ENCODE data around the gene RBBP8NL. TPM values are rescaled to one million over a fixed set of nuclear protein-coding genes. Genes with fewer than 3 reads are reported as not detected.

RBBP8NL gene
- total RNA-seq, 2 experiments from 2014 or later, result not detected

DNA sequence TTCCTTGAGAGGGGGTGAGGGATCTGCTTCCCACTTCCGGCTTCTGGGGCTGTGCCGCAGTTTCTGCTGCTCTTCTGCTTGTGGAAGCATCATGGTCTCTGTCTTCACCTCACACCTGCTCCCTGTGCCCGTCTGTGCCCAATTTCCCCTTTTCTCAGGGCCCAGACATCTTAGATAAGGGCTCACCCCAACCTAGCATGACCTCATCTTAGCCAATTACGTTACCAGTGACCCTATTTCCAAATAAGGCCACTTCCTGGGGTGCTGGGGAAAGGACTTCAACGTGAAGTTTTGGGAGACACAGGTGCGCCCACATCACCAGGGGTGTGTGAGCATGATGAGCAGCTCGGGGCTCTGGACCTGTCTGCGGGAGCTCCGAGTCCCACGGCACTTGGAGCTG lies 20.7 kb upstream of the RBBP8NL start:
- no peak overlapping the region for H3K27ac Mint-ChIP-seq
- ChIA-PET CTCF (no interaction called here), POLR2A (no interaction called here)
- H3K27me3 Mint-ChIP-seq, result peaks cover 4% of the 10 kb centered on the region
- intact Hi-C loops (cut with DNase I, micrococcal nuclease), result no loop called here
- H3K4me1 Mint-ChIP-seq, result no peaks in the 10 kb centered on the region
- no peaks in the 10 kb centered on the region for H3K36me3 Mint-ChIP-seq (ENCODE audit: low read depth)
- DNase-seq, result no peak
- no peak overlapping the region for H3K4me3 Mint-ChIP-seq
- no peaks in the 10 kb centered on the region for H3K9me3 Mint-ChIP-seq (ENCODE audit: low read depth)
- ATAC-seq, result no peak

DNA sequence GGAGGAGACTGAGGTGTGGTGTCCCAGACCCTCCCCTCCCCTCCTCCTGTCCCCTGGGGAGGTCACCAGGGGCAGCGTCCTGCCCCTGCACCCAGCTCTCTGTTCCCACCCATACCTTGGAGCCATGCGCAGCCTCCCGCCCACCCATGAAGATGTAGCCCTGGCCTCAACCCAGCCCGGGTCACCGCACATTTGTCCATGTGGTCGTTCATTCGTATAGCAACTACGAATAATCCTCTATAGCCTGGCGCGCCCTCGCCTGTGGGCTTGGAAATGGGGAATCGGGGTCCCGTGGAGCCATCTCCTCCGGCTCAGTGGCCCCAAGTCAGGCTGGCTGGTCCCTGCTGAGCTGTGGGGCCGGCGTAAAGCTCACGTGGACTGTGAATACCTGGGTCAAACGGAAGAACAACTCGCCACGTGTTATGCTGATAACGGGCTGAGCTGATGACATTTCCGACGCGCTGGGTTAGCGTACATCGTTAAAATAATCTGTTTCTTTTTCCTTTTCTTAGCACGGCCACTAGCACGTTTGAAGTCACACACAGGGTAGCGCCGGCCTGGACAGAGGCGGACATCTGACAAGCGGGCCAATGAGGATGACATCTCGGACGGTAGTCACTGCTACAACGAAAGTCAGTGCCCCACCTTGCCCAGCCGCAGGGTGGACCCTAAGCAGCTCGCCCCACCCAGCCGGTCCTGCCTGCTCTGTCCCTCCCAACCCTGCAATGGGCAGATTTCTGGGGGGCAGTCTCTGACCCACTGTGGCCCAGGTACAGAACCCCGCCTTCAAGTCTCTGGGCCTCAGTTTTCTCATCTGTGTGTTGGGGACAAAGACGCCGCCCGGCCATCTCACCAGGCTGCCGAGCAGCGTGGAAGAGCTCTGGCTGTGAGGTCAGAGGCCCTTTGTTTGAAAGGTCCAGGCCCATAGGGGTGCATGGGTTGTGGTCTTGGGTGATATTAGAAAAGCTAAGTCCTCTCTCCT lies 19.8 kb upstream of the RBBP8NL start:
- Mint-ChIP-seq H3K27me3 (peaks cover 6% of the 10 kb centered on the region), H3K4me3 (no peak overlapping the region), H3K9me3 (ENCODE audit: low read depth) (no peaks in the 10 kb centered on the region), H3K36me3 (ENCODE audit: low read depth) (no peaks in the 10 kb centered on the region), H3K27ac (no peak overlapping the region), H3K4me1 (no peaks in the 10 kb centered on the region)
- DNase-seq (no peak), ATAC-seq (no peak)
- ChIA-PET POLR2A (no interaction called here), CTCF (no interaction called here)
- intact Hi-C loops (cut with DNase I, micrococcal nuclease), result no loop called here

DNA sequence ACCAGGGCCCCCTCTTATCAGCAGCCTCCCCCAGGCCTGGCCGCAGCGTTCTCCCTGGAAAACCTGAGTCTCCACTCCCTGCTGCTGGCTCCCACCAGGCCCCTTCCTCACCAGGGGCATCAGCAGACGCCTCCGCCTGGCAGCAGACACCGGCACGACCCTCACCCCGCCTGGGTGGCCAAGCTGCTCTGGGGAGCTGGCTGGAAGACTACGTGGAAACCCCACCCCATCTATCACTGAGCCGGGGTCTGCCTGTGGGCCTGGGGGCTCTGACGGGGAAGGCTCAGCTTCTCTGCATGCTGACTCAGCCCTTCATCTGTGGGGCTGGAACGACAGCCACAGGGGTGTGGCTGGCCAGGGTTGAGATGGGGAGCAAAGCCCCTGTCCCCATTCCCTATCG lies 19.1 kb upstream of the RBBP8NL start:
- Mint-ChIP-seq H3K27ac (no peak overlapping the region), H3K4me3 (no peak overlapping the region), H3K36me3 (ENCODE audit: low read depth) (no peaks in the 10 kb centered on the region), H3K4me1 (no peaks in the 10 kb centered on the region), H3K27me3 (peaks cover 6% of the 10 kb centered on the region), H3K9me3 (ENCODE audit: low read depth) (no peaks in the 10 kb centered on the region)
- ATAC-seq (no peak), DNase-seq (no peak)
- ChIA-PET CTCF (no interaction called here), POLR2A (no interaction called here)
- intact Hi-C loops (cut with DNase I, micrococcal nuclease), result no loop called here

DNA sequence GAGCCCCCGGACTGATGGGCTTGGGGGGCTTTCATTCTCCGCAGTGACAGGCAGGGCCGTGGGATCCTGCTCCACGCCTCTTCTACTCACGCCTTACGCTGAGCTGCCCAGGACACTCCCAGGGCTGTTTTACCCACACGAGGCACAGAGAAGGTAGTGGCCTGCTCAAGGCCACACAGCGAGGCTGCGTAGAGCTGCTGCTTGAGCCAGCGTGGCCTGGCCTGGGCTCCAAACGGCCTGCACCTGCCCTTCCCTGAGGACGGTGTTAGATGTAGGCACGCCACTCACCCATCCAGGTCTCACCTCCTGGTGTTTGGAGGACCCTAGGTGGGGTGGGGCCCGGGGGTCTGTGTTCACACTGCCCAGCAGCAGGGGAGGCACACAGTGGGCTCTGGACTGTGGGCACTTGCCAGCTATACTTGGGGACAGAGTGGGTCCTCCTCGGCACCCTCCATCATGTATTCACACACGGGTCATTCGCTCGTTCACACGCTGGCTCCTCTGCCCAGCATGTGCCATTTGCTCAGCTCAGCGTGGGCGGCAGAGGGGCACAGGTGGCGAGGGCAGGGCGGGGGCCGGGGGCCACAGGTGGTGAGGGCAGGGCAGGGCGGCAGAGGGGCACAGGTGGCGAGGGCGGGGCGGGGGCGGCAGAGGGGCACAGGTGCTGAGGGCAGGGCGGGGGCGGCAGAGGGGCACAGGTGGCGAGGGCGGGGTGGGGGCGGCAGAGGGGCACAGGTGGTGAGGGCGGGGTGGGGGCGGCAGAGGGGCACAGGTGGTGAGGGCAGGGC lies 18.4 kb upstream of the RBBP8NL start:
- H3K27ac Mint-ChIP-seq, result no peak overlapping the region
- intact Hi-C loops (cut with DNase I, micrococcal nuclease), result no loop called here
- no peaks in the 10 kb centered on the region for H3K36me3 Mint-ChIP-seq (ENCODE audit: low read depth)
- POLR2A ChIA-PET, result interaction anchor here (0.6 kb wide), 1 partner anchor 1164 kb away, joined by 5 read pairs; no protein-coding TSS in a partner anchor
- DNase-seq (no peak), ATAC-seq (no peak)
- H3K4me3 Mint-ChIP-seq, result no peak overlapping the region
- no peaks in the 10 kb centered on the region for H3K9me3 Mint-ChIP-seq (ENCODE audit: low read depth)
- H3K27me3 Mint-ChIP-seq, result peaks cover 6% of the 10 kb centered on the region
- H3K4me1 Mint-ChIP-seq, result no peaks in the 10 kb centered on the region
- CTCF ChIA-PET, result no interaction called here

- H3K9me3 Mint-ChIP-seq (ENCODE audit: low read depth), result no peaks in the 10 kb centered on the region
- intact Hi-C loops (cut with DNase I, micrococcal nuclease), result no loop called here
- H3K36me3 Mint-ChIP-seq (ENCODE audit: low read depth), result no peaks in the 10 kb centered on the region
- peaks cover 8% of the 10 kb centered on the region for H3K27me3 Mint-ChIP-seq
- DNase-seq, result no peak
- no peaks in the 10 kb centered on the region for H3K4me1 Mint-ChIP-seq
- H3K27ac Mint-ChIP-seq, result no peak overlapping the region
- POLR2A ChIA-PET, result no interaction called here
- no peak for ATAC-seq
- CTCF ChIA-PET, result interaction anchor here (0.7 to 0.8 kb wide), 2 partner anchors 76 to 555 kb away, joined by 3 to 4 read pairs; no protein-coding TSS in a partner anchor
- no peak overlapping the region for H3K4me3 Mint-ChIP-seq
Measured at GRCh38 chr20:62444286-62444685, 16.9 kb upstream of the RBBP8NL start.

DNA sequence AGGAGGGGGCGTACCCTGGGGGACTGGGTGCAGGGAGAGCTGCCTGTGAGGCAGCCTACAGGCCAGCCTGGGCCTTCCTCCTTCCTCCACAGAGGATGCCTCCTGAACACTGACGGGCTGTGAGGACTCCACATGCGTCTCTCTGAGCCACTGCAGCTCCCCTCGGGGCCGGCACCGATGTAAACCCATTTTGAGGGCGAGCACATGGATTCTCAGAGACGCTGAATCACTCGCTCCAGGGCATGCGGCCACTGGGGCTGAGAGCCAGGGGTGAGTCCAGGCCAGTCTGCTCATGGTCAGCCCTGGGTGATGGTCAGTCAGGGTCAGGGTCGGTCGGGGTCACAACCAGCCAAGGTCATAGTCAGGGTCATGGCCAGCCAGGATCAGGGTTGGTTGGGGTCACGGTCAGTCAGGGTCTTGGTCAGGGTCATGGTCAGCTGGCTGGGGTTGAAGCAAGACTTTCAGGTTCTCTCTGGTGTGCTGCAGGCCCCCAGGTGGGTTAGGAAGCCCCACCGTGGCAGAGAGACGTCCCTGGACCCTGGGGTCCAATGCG lies 14.7 kb upstream of the RBBP8NL start:
- no peak overlapping the region for H3K27ac Mint-ChIP-seq
- POLR2A ChIA-PET, result no interaction called here

GRCh38 chr20:62439218-62439617 lies 11.9 kb upstream of the RBBP8NL start:
- Mint-ChIP-seq H3K9me3 (ENCODE audit: low read depth) (no peaks in the 10 kb centered on the region), H3K36me3 (ENCODE audit: low read depth) (no peaks in the 10 kb centered on the region), H3K27ac (no peak overlapping the region), H3K27me3 (peaks cover 10% of the 10 kb centered on the region), H3K4me1 (no peaks in the 10 kb centered on the region), H3K4me3 (no peak overlapping the region)
- POLR2A ChIA-PET, result no interaction called here
- intact Hi-C loops (cut with DNase I, micrococcal nuclease), result no loop called here
- ATAC-seq, result no peak
- CTCF ChIA-PET, result no interaction called here
- no peak for DNase-seq

More for the DNA sequence above, 14.7 kb upstream of the RBBP8NL start:
- Mint-ChIP-seq H3K36me3 (ENCODE audit: low read depth) (no peaks in the 10 kb centered on the region), H3K4me3 (no peak overlapping the region), H3K27me3 (peaks cover 5% of the 10 kb centered on the region), H3K4me1 (no peaks in the 10 kb centered on the region), H3K9me3 (ENCODE audit: low read depth) (no peaks in the 10 kb centered on the region)
- no peak for DNase-seq
- CTCF ChIA-PET, result no interaction called here
- no peak for ATAC-seq
- intact Hi-C loops (cut with DNase I, micrococcal nuclease), result no loop called here

- ChIA-PET CTCF (no interaction called here), POLR2A (no interaction called here)
- Mint-ChIP-seq H3K27me3 (peaks cover 13% of the 10 kb centered on the region), H3K27ac (no peak overlapping the region), H3K4me1 (no peaks in the 10 kb centered on the region), H3K9me3 (ENCODE audit: low read depth) (no peaks in the 10 kb centered on the region), H3K4me3 (no peak overlapping the region), H3K36me3 (ENCODE audit: low read depth) (no peaks in the 10 kb centered on the region)
- ATAC-seq (no peak), DNase-seq (no peak)
- intact Hi-C loops (cut with DNase I, micrococcal nuclease), result no loop called here
Measured at GRCh38 chr20:62437927-62438326, 10.6 kb upstream of the RBBP8NL start.

DNA sequence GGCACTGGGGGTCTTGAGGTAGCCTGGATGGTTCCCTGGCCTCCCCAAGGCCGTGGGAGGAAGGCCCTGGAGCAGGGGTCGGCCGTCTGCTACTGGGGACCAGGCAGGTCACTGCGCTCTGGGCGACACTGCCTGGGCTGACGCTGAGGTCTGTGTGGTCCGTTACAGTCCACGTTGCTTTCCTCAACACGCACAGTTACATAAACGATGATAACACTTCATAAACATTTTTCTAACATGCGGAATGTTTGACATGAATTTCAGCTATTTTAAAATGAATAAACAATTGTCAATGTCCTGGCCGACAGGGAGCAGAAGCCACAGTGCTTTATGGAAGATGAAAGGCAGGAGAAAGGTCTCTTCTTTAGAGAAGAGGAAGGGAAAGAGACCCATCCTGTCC lies 10.2 kb upstream of the RBBP8NL start:
- DNase-seq (no peak), ATAC-seq (no peak)
- Mint-ChIP-seq H3K36me3 (ENCODE audit: low read depth) (no peaks in the 10 kb centered on the region), H3K4me1 (no peaks in the 10 kb centered on the region), H3K27ac (no peak overlapping the region), H3K4me3 (no peak overlapping the region), H3K9me3 (ENCODE audit: low read depth) (no peaks in the 10 kb centered on the region), H3K27me3 (peaks cover 11% of the 10 kb centered on the region)
- ChIA-PET CTCF (no interaction called here), POLR2A (no interaction called here)
- intact Hi-C loops (cut with DNase I, micrococcal nuclease), result no loop called here

DNA sequence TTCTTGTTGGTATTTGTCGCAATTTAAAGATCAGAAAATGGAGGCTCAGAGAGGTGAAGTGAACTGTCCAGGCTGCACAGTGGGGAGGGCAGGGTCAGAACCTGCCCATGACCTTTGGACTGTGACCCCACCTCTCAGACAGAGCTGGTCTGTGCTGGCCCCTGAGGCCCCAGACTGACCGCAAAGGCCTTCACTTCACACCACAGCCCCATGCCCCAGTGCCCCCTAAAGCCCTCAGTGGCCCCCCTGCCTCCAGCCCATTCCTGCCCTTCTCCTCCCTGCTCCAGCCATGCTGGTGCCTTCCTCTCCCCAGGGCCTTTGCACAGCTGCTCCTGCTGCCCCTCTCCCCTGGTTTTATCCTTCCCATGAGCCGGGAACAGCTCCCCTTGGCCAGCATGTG lies 9.4 kb upstream of the RBBP8NL start:
- intact Hi-C loops (cut with DNase I, micrococcal nuclease), result no loop called here
- no peaks in the 10 kb centered on the region for H3K36me3 Mint-ChIP-seq (ENCODE audit: low read depth)
- POLR2A ChIA-PET, result no interaction called here
- H3K27me3 Mint-ChIP-seq, result peaks cover 11% of the 10 kb centered on the region
- CTCF ChIA-PET, result no interaction called here
- H3K4me3 Mint-ChIP-seq, result no peak overlapping the region
- no peaks in the 10 kb centered on the region for H3K4me1 Mint-ChIP-seq
- no peak for ATAC-seq
- H3K27ac Mint-ChIP-seq, result no peak overlapping the region
- no peaks in the 10 kb centered on the region for H3K9me3 Mint-ChIP-seq (ENCODE audit: low read depth)
- no peak for DNase-seq

GRCh38 chr20:62433658-62434497 lies 6.5 kb upstream of the RBBP8NL start:
- CTCF ChIA-PET, result no interaction called here
- Mint-ChIP-seq H3K27ac (no peak overlapping the region), H3K4me1 (no peaks in the 10 kb centered on the region), H3K36me3 (ENCODE audit: low read depth) (no peaks in the 10 kb centered on the region), H3K4me3 (no peak overlapping the region), H3K9me3 (ENCODE audit: low read depth) (no peaks in the 10 kb centered on the region), H3K27me3 (peaks cover 9% of the 10 kb centered on the region)
- no peak for ATAC-seq
- no peak for DNase-seq
- POLR2A ChIA-PET, result no interaction called here
- intact Hi-C loops (cut with DNase I, micrococcal nuclease), result no loop called here
